B cell (primary cell): ENCODE results near the gene ZNF143. TPM values are rescaled to one million over a fixed set of nuclear protein-coding genes. Genes with fewer than 3 reads are reported as not detected.

Source experiments
- ATAC-seq: fragments of 200-7000 bp; cut with Tn5 transposase; one replicate; pipeline ENCODE4 v1.10.0; 2021; ENCODE audit warnings: low read depth, mild to moderate bottlenecking, moderate number of reproducible peaks, moderate library complexity
- CTCF ChIA-PET: fragments of 350-600 bp; sonication (Branson Sonifier 250); formaldehyde crosslinking; loops from one replicate; lab custom pipeline; 2021; ENCODE audit warnings: antibody characterized with exemption, inconsistent platforms; lab: Charles Lee
- POLR2A ChIA-PET: fragments of 350-600 bp; sonication (Branson Sonifier 250); formaldehyde crosslinking; loops from one replicate; lab custom pipeline; 2021; ENCODE audit warnings: antibody characterized with exemption; lab: Charles Lee
- DNase-seq: peaks from one replicate; pipeline ENCODE4 v3.0.0; 2013
- H2AFZ ChIP-seq: 2 replicates; pipeline ENCODE4 v1.6.1; 2012; ENCODE audit warnings: mild to moderate bottlenecking, low read depth, low read length; ENCODE audit not compliant: insufficient read depth, poor library complexity, severe bottlenecking
- H3K27ac ChIP-seq, 2 donors: 1 replicate in 1 of 2; 2 replicates in 1 of 2; pipeline ENCODE4 v1.5.1; 2012 to 2013; ENCODE audit warnings: low read length in 2 of 2, mild to moderate bottlenecking in 2 of 2, moderate library complexity in 1 of 2
- H3K27me3 ChIP-seq, 4 experiments: fragments of 200-600 bp in 1 of 4; sonication (generic) in 1 of 4; replicated peaks in 1 of 4; 1 replicate in 2 of 4; 2 replicates in 2 of 4; pipeline versions ENCODE4 v1.6.1 to v1.7.0; 2013 to 2016; ENCODE audit warnings: low read length in 3 of 4, mild to moderate bottlenecking in 2 of 4, mixed read lengths in 1 of 4, moderate library complexity in 1 of 4; ENCODE audit not compliant: insufficient read depth in 4 of 4, control insufficient read depth in 3 of 4; ENCODE audit errors: control extremely low read depth in 1 of 4
- H3K36me3 ChIP-seq, 2 experiments: replicated peaks in 1 of 2; 1 replicate in 1 of 2; 2 replicates in 1 of 2; pipeline versions ENCODE4 v1.6.1 to v1.7.1; 2013; ENCODE audit warnings: low read length in 1 of 2; ENCODE audit not compliant: insufficient read depth in 2 of 2, control insufficient read depth in 1 of 2; ENCODE audit errors: control extremely low read depth in 1 of 2, extremely low read depth in 1 of 2
- H3K4me1 ChIP-seq, 2 donors: fragments of 200-600 bp in 1 of 2; sonication (generic) in 1 of 2; 1 replicate in 1 of 2; 2 replicates in 1 of 2; pipeline versions ENCODE4 v1.5.1 to v1.6.1; 2013 to 2017; ENCODE audit warnings: low read length in 2 of 2; ENCODE audit not compliant: control insufficient read depth in 2 of 2, insufficient read depth in 2 of 2
- H3K4me2 ChIP-seq: replicated peaks from 2 replicates; pipeline ENCODE3; 2012; ENCODE audit warnings: mild to moderate bottlenecking, low read depth, low read length; ENCODE audit not compliant: poor library complexity, severe bottlenecking
- H3K4me3 ChIP-seq, 5 experiments: fragments of 200-600 bp in 1 of 5; sonication (generic) in 1 of 5; 1 replicate in 3 of 5; 2 replicates in 2 of 5; pipeline versions ENCODE4 v1.5.1 to v1.7.0; 2011 to 2016; ENCODE audit warnings: low read length in 4 of 5, mild to moderate bottlenecking in 4 of 5, low read depth in 2 of 5, control low read depth in 1 of 5, moderate library complexity in 1 of 5; ENCODE audit not compliant: insufficient read depth in 1 of 5; ENCODE audit errors: control extremely low read depth in 1 of 5, extremely low read depth in 1 of 5
- H3K79me2 ChIP-seq: fragments of 200-600 bp; sonication (generic); one replicate; pipeline ENCODE4 v1.6.0; 2016; ENCODE audit warnings: low read length; ENCODE audit not compliant: control insufficient read depth, insufficient read depth
- H3K9ac ChIP-seq: fragments of 200-600 bp; sonication (generic); 2 replicates; pipeline ENCODE4 v1.6.1; 2017; ENCODE audit warnings: mild to moderate bottlenecking, low read length, moderate library complexity
- H3K9me3 ChIP-seq, 3 donors: one replicate each; pipeline versions ENCODE4 v1.6.1 to v1.7.1; 2013; ENCODE audit warnings: low read length in 2 of 3; ENCODE audit not compliant: control insufficient read depth in 2 of 3, insufficient read depth in 1 of 3; ENCODE audit errors: control extremely low read depth in 1 of 3
- H4K20me1 ChIP-seq: 2 replicates; pipeline ENCODE4 v1.6.0; 2012; ENCODE audit warnings: mild to moderate bottlenecking, low read length; ENCODE audit not compliant: insufficient read depth, control insufficient read depth, poor library complexity, severe bottlenecking
- H3K27ac Mint-ChIP-seq: one replicate; pipeline ENCODE4 v1.8.0; 2021; ENCODE audit warnings: mixed read lengths
- H3K27me3 Mint-ChIP-seq: one replicate; pipeline ENCODE4 v1.8.0; 2021; ENCODE audit warnings: mixed read lengths
- H3K4me1 Mint-ChIP-seq: one replicate; pipeline ENCODE4 v1.8.0; 2021; ENCODE audit warnings: mixed read lengths
- H3K4me3 Mint-ChIP-seq: one replicate; pipeline ENCODE4 v1.8.0; 2021; ENCODE audit warnings: mixed read lengths
- H3K9me3 Mint-ChIP-seq: one replicate; pipeline ENCODE4 v1.8.0; 2022; ENCODE audit warnings: mixed read lengths; ENCODE audit not compliant: insufficient read depth
- EZH2 ChIP-seq: IDR thresholded peaks from 2 replicates; pipeline ENCODE4 v1.6.1; 2012; ENCODE audit warnings: borderline replicate concordance, low read depth, mild to moderate bottlenecking, moderate library complexity, low read length; ENCODE audit not compliant: insufficient read depth, poor library complexity, severe bottlenecking
- WGBS: methylation state at CpG from one replicate; pipeline ENCODE4 v1.1.5; 2013; ENCODE audit warnings: missing lambda C conversion rate; ENCODE audit not compliant: insufficient coverage; 5-methylcytosine and 5-hydroxymethylcytosine counted together
- intact Hi-C: fragments of 100-400 bp; cut with micrococcal nuclease; formaldehyde crosslinking; loops from one replicate; pipeline ENCODE4 v1.10.0; 2022
- polyA plus RNA-seq: library from polyadenylated mRNA; depleted of rRNA; stranded (reverse); fragments of >200 nt; gene quantifications from 2 replicates; pipeline ENCODE4 v1.2.3, GENCODE V29; 2012
- total RNA-seq, 2 donors: library from RNA; stranded (reverse); fragments of 120-200 nt in 1 of 2; gene quantifications; 1 replicate in 1 of 2; 2 replicates in 1 of 2; pipeline versions ENCODE4 v1.2.3 to v1.2.4, GENCODE V29; 2013 to 2022
- TF ChIP-seq, protein P1 (sequence below): fragments of 200-600 bp; IDR thresholded peaks from one replicate; pipeline ENCODE4 v1.8.0; 2022; ENCODE audit warnings: antibody characterized with exemption, mild to moderate bottlenecking

The ZNF143 gene
- total and polyA plus RNA-seq, 2 donors (not counting 1 experiment from before 2014, with no cell fraction given) = 35.7 to 54.9 TPM

GRCh38 chr11:9569588-9570164 lies 108.9 kb downstream of the ZNF143 start:
- 67% methylated on average over 1 of the region's 5 CpGs for WGBS
- H3K27ac ChIP-seq = peak overlapping the region; percentile 82 to 91
- ChIA-PET POLR2A (no interaction called here), CTCF (interaction anchor here (1.6 to 4.2 kb wide), 2 partner anchors 35 to 40 kb away, joined by 4 to 16 read pairs; no protein-coding TSS in a partner anchor)
- no peaks in the 10 kb centered on the region for H4K20me1 ChIP-seq
- intact Hi-C loops = loop anchor here (5.0 to 10.0 kb wide), 2 partner anchors 735 to 1288 kb away; partner anchors contain the start of genes ADM and ZBED5
- H3K9ac ChIP-seq = peak overlapping the region; percentile 43
- H3K27me3 Mint-ChIP-seq = no peaks in the 10 kb centered on the region
- no peak overlapping the region for H2AFZ ChIP-seq
- DNase-seq (peak; percentile 27), ATAC-seq (no peak)
- no peaks in the 10 kb centered on the region for H3K36me3 ChIP-seq
- peaks cover 39 to 45% of the 10 kb centered on the region in 2 donors for H3K4me1 ChIP-seq
- peak overlapping the region; percentile 62 for H3K4me3 Mint-ChIP-seq
- peak overlapping the region; percentile 90 for H3K27ac Mint-ChIP-seq
- H3K4me1 Mint-ChIP-seq = peaks cover 52% of the 10 kb centered on the region
- no peak overlapping the region for H3K4me3 ChIP-seq
- TF ChIP-seq, protein P1, sequence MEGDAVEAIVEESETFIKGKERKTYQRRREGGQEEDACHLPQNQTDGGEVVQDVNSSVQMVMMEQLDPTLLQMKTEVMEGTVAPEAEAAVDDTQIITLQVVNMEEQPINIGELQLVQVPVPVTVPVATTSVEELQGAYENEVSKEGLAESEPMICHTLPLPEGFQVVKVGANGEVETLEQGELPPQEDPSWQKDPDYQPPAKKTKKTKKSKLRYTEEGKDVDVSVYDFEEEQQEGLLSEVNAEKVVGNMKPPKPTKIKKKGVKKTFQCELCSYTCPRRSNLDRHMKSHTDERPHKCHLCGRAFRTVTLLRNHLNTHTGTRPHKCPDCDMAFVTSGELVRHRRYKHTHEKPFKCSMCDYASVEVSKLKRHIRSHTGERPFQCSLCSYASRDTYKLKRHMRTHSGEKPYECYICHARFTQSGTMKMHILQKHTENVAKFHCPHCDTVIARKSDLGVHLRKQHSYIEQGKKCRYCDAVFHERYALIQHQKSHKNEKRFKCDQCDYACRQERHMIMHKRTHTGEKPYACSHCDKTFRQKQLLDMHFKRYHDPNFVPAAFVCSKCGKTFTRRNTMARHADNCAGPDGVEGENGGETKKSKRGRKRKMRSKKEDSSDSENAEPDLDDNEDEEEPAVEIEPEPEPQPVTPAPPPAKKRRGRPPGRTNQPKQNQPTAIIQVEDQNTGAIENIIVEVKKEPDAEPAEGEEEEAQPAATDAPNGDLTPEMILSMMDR = no peak
- TF ChIP-seq EZH2 = no peak
- H3K4me2 ChIP-seq = peak overlapping the region; percentile 58
- peaks cover 9% of the 10 kb centered on the region for H3K79me2 ChIP-seq
- H3K9me3 ChIP-seq = no peaks in the 10 kb centered on the region
- H3K9me3 Mint-ChIP-seq = no peaks in the 10 kb centered on the region
- H3K27me3 ChIP-seq = no peaks in the 10 kb centered on the region

GRCh38 chr11:9570313-9571025 lies 109.7 kb downstream of the ZNF143 start:
- Histone ChIP-seq H3K79me2 (peaks cover 17% of the 10 kb centered on the region), H3K9ac (no peak overlapping the region), H4K20me1 (no peaks in the 10 kb centered on the region), H3K36me3 (no peaks in the 10 kb centered on the region), H3K9me3 (no peaks in the 10 kb centered on the region), H3K4me1 (peaks cover 44 to 51% of the 10 kb centered on the region in 2 donors), H3K4me2 (peak overlapping the region; percentile 4), H3K4me3 (no peak overlapping the region), H3K27ac (peak overlapping the region; percentile 82 to 91), H2AFZ (no peak overlapping the region), H3K27me3 (no peaks in the 10 kb centered on the region)
- no peak for ATAC-seq
- H3K27ac Mint-ChIP-seq = peak overlapping the region; percentile 90
- intact Hi-C loops = loop anchor here (5.0 to 10.0 kb wide), 2 partner anchors 734 to 1287 kb away; partner anchors contain the start of genes ADM and ZBED5
- H3K4me1 Mint-ChIP-seq = peaks cover 59% of the 10 kb centered on the region
- H3K27me3 Mint-ChIP-seq = no peaks in the 10 kb centered on the region
- ChIA-PET CTCF (interaction anchor here (4.2 kb wide), 1 partner anchor 35 kb away, joined by 16 read pairs; no protein-coding TSS in a partner anchor), POLR2A (no interaction called here)
- no peak for DNase-seq
- TF ChIP-seq, protein P1 = no peak
- no peak for TF ChIP-seq EZH2
- H3K9me3 Mint-ChIP-seq = no peaks in the 10 kb centered on the region
- H3K4me3 Mint-ChIP-seq = peak overlapping the region; percentile 2
- 100% methylated on average over 2 of the region's 9 CpGs for WGBS
